Dermis microvascular lymphatic vessel endothelial cell (primary cell): ENCODE measurements around the gene RALBP1. TPM values are rescaled to one million over a fixed set of nuclear protein-coding genes. Genes with fewer than 3 reads are reported as not detected.
"Not testable (repeated sequence)": the region's sequence is repeated elsewhere in the genome, so short reads cannot be mapped to it uniquely, and the experiment has no call there.

ENCODE experiments used
- DNase-seq, 2 donors: peaks; one replicate each; pipeline versions ENCODE4 v3.0.0 to v3.0.0-alpha.2; 2010; ENCODE audit warnings: low read depth in 2 of 2
- total RNA-seq: library from RNA; depleted of rRNA; stranded (reverse); fragments of >200 nt; gene quantifications from 2 replicates; pipeline ENCODE4 v1.2.1, GENCODE V29; 2014

The RALBP1 gene
- 54.2 and 69.5 TPM in 2 replicates for total RNA-seq

- peak; percentile 98 to 100 for DNase-seq
Observed at GRCh38 chr18:9474983-9475642, at the start of gene RALBP1. TSS of gene RALBP1 (plus strand) at chr18:9475513. CDS start at chr18:9513046, 37,533 bp downstream.

GRCh38 chr18:9426753-9427152, 48.6 kb upstream of the RALBP1 start:
- no peak for DNase-seq

GRCh38 chr18:9428301-9428706, 47.0 kb upstream of the RALBP1 start:
- DNase-seq = peak in 1 of 2 donors; percentile 14

- DNase-seq = no peak
Observed at GRCh38 chr18:9428862-9429661, 46.3 kb upstream of the RALBP1 start.

GRCh38 chr18:9429662-9429993, 45.7 kb upstream of the RALBP1 start:
- DNase-seq = no peak

- not testable (repeated sequence) for DNase-seq
Observed at GRCh38 chr18:9430315-9430714, 45.0 kb upstream of the RALBP1 start.

GRCh38 chr18:9431296-9431695, 44.0 kb upstream of the RALBP1 start:
- no peak for DNase-seq

- DNase-seq = not testable (repeated sequence)
Observed at GRCh38 chr18:9433122-9433521, 42.2 kb upstream of the RALBP1 start.

GRCh38 chr18:9433671-9434121, 41.6 kb upstream of the RALBP1 start:
- no peak for DNase-seq

GRCh38 chr18:9434122-9434701, 41.1 kb upstream of the RALBP1 start:
- DNase-seq = no peak

- DNase-seq = no peak
Observed at GRCh38 chr18:9435041-9435440, 40.3 kb upstream of the RALBP1 start.

GRCh38 chr18:9436206-9436929, 38.9 kb upstream of the RALBP1 start:
- no peak for DNase-seq

- DNase-seq = peak; percentile 18 to 65
Observed at GRCh38 chr18:9437021-9437437, 38.3 kb upstream of the RALBP1 start.

- no peak for DNase-seq
Observed at GRCh38 chr18:9437672-9438071, 37.6 kb upstream of the RALBP1 start.

- no peak for DNase-seq
Observed at GRCh38 chr18:9441061-9441460, 34.3 kb upstream of the RALBP1 start.

GRCh38 chr18:9444549-9444948, 30.8 kb upstream of the RALBP1 start:
- no peak for DNase-seq

GRCh38 chr18:9446839-9447238, 28.5 kb upstream of the RALBP1 start:
- DNase-seq = no peak

- DNase-seq = no peak
Observed at GRCh38 chr18:9447334-9447733, 28.0 kb upstream of the RALBP1 start.

- DNase-seq = no peak
Observed at GRCh38 chr18:9449600-9450414, 25.5 kb upstream of the RALBP1 start.

GRCh38 chr18:9450920-9451319, 24.4 kb upstream of the RALBP1 start:
- not testable (repeated sequence) for DNase-seq

- DNase-seq = no peak
Observed at GRCh38 chr18:9453283-9453682, 22.0 kb upstream of the RALBP1 start.
